MM.1S (cell line): ENCODE results near the gene TCAIM.

ENCODE experiments used
- CTCF ChIP-seq: fragments of 300-600 bp; sonication (generic); IDR thresholded peaks from 2 replicates; pipeline ENCODE4 v1.5.1; 2016; ENCODE audit warnings: antibody characterized with exemption, low read length, mixed read lengths
- EZH2 ChIP-seq: fragments of 300-600 bp; sonication (generic); optimal IDR thresholded peaks from 2 replicates; pipeline ENCODE3; 2017; ENCODE audit warnings: low read depth, mild to moderate bottlenecking, antibody characterized with exemption, low read length, mixed read lengths
- EZH2phosphoT487 ChIP-seq: fragments of 300-600 bp; sonication (generic); IDR thresholded peaks from 2 replicates; pipeline ENCODE4 v1.6.1; 2018; ENCODE audit warnings: antibody characterized with exemption, low read length

- no peak for TF ChIP-seq CTCF
- no peak for TF ChIP-seq EZH2phosphoT487
- TF ChIP-seq EZH2, result no peak
Observed at GRCh38 chr3:44318891-44319311, 19.7 kb upstream of the TCAIM start.
